ENCODE measurements around the gene POLR1A. TPM values are rescaled to one million over a fixed set of nuclear protein-coding genes. Genes with fewer than 3 reads are reported as not detected.

The POLR1A gene
- total and polyA plus RNA-seq, 7 experiments from 2014 or later: 2.9 to 44.4 (median 19.0) TPM

GRCh38 chr2:86035883-86036668 is 69.6 kb downstream of the POLR1A start:
- Mint-ChIP-seq H3K4me1 (peaks cover 57 to 92% (median 88%) of the 10 kb centered on the region in 7 donors), H3K27me3 (peaks cover 0 to 5% (median 0%) of the 10 kb centered on the region in 5 donors), H3K4me3 (peak overlapping the region; percentile 80 to 88 (median 86)), H3K36me3 (peaks cover 0 to 37% (median 12%) of the 10 kb centered on the region in 5 donors), H3K27ac (peak overlapping the region; percentile 94 to 100 (median 100)), H3K9me3 (peaks cover 0 to 7% (median 0%) of the 10 kb centered on the region in 11 donors)
- no peaks in the 10 kb centered on the region for H3K27me3 ChIP-seq (ENCODE audit: control insufficient read depth in 2 of 2, insufficient read depth in 2 of 2, low read length in 2 of 2)
- CTCF ChIA-PET: interaction anchor here (0.6 to 8.2 kb wide), 16 partner anchors 10 to 210 kb away, joined by 3 to 101 read pairs (median 4); partner anchors contain the start of gene ST3GAL5
- DNase-seq (peak in 8 of 9 donors; percentile 63 to 89 (median 84)), ATAC-seq (peak; percentile 65)
- peak overlapping the region; percentile 88 for H3K27ac ChIP-seq (ENCODE audit: low read depth, low read length)
- H3K9me3 ChIP-seq (ENCODE audit: control insufficient read depth in 2 of 3, low read length in 3 of 3): no peaks in the 10 kb centered on the region
- peaks cover 55 to 84% of the 10 kb centered on the region in 2 donors for H3K4me1 ChIP-seq (ENCODE audit: control insufficient read depth in 2 of 2, insufficient read depth in 2 of 2, low read length in 2 of 2)
- H3K36me3 ChIP-seq (ENCODE audit: control insufficient read depth in 2 of 3, insufficient read depth in 3 of 3, low read length in 3 of 3): peaks cover 6 to 24% (median 7%) of the 10 kb centered on the region in 3 experiments
- peak overlapping the region; percentile 48 for H3K4me3 ChIP-seq (ENCODE audit: low read length)
- intact Hi-C loops (cut with micrococcal nuclease): loop anchor here (1.0 to 10.0 kb wide), 11 partner anchors 19 to 711 kb away; partner anchors contain the start of genes IMMT (in 1 of the 2), KDM3A (in 1 of the 2), PTCD3 (in 1 of the 2) and ST3GAL5 (in 1 of the 2)
- POLR2A ChIA-PET: interaction anchor here (0.6 to 8.0 kb wide), 20 partner anchors 9 to 405 kb away, joined by 3 to 81 read pairs (median 3); partner anchors contain the start of genes KDM3A and ST3GAL5

- POLR2A ChIA-PET: interaction anchor here (0.6 to 8.0 kb wide), 11 partner anchors 10 to 405 kb away, joined by 3 to 81 read pairs (median 5); partner anchors contain the start of genes KDM3A and ST3GAL5
Observed at GRCh38 chr2:86035376-86035882, 70.3 kb downstream of the POLR1A start.

GRCh38 chr2:86033751-86034692 is 71.7 kb downstream of the POLR1A start:
- ATAC-seq: no peak
- ChIA-PET CTCF (interaction anchor here (0.6 to 8.2 kb wide), 4 partner anchors 144 to 207 kb away, joined by 3 to 101 read pairs (median 4); partner anchors contain the start of gene ST3GAL5), POLR2A (interaction anchor here (1.2 to 8.0 kb wide), 4 partner anchors 8 to 146 kb away, joined by 3 to 81 read pairs (median 5); partner anchors contain the start of genes POLR1A, PTCD3 and ST3GAL5)
- Mint-ChIP-seq H3K36me3 (peaks cover 3 to 40% (median 23%) of the 10 kb centered on the region in 5 donors), H3K27me3 (peaks cover 0 to 3% (median 0%) of the 10 kb centered on the region in 5 donors), H3K27ac (peak overlapping the region; percentile 94 to 100 (median 100)), H3K9me3 (peaks cover 0 to 4% (median 0%) of the 10 kb centered on the region in 11 donors), H3K4me1 (peaks cover 48 to 74% (median 72%) of the 10 kb centered on the region in 7 donors), H3K4me3 (peak overlapping the region; percentile 5 to 87 (median 64))
- DNase-seq: peak in 2 of 9 donors; percentile 11 to 22
- H3K4me3 ChIP-seq (ENCODE audit: low read length): no peak overlapping the region
- no peaks in the 10 kb centered on the region for H3K9me3 ChIP-seq (ENCODE audit: control insufficient read depth in 2 of 3, low read length in 3 of 3)
- H3K27me3 ChIP-seq (ENCODE audit: control insufficient read depth in 2 of 2, insufficient read depth in 2 of 2, low read length in 2 of 2): no peaks in the 10 kb centered on the region
- intact Hi-C loops (cut with micrococcal nuclease): loop anchor here in 1 of 2 donors (10.0 kb wide), 1 partner anchor 709 kb away; the partner anchor contains the start of gene TGOLN2
- peaks cover 45 to 64% of the 10 kb centered on the region in 2 donors for H3K4me1 ChIP-seq (ENCODE audit: control insufficient read depth in 2 of 2, insufficient read depth in 2 of 2, low read length in 2 of 2)
- peaks cover 14 to 44% (median 15%) of the 10 kb centered on the region in 3 experiments for H3K36me3 ChIP-seq (ENCODE audit: control insufficient read depth in 2 of 3, insufficient read depth in 3 of 3, low read length in 3 of 3)
- peak overlapping the region; percentile 88 for H3K27ac ChIP-seq (ENCODE audit: low read depth, low read length)

More at GRCh38 chr2:86035376-86035882, 70.3 kb downstream of the POLR1A start:
- Mint-ChIP-seq H3K27ac (peak overlapping the region; percentile 94 to 100 (median 100)), H3K9me3 (peaks cover 0 to 4% (median 0%) of the 10 kb centered on the region in 11 donors), H3K36me3 (peaks cover 3 to 37% (median 14%) of the 10 kb centered on the region in 5 donors), H3K4me1 (peaks cover 57 to 88% (median 86%) of the 10 kb centered on the region in 7 donors), H3K4me3 (peak overlapping the region; percentile 80 to 88 (median 86)), H3K27me3 (peaks cover 0 to 3% (median 0%) of the 10 kb centered on the region in 5 donors)
- ATAC-seq: no peak
- intact Hi-C loops (cut with micrococcal nuclease): loop anchor here (5.0 to 10.0 kb wide), 3 partner anchors 328 to 711 kb away; partner anchors contain the start of genes KDM3A (in 1 of the 2) and TGOLN2 (in 1 of the 2)
- Histone ChIP-seq H3K36me3 (ENCODE audit: control insufficient read depth in 2 of 3, insufficient read depth in 3 of 3, low read length in 3 of 3) (peaks cover 12 to 31% (median 12%) of the 10 kb centered on the region in 3 experiments), H3K4me1 (ENCODE audit: control insufficient read depth in 2 of 2, insufficient read depth in 2 of 2, low read length in 2 of 2) (peaks cover 51 to 78% of the 10 kb centered on the region in 2 donors), H3K4me3 (ENCODE audit: low read length) (peak overlapping the region; percentile 48), H3K27ac (ENCODE audit: low read depth, low read length) (peak overlapping the region; percentile 88), H3K9me3 (ENCODE audit: control insufficient read depth in 2 of 3, low read length in 3 of 3) (no peaks in the 10 kb centered on the region), H3K27me3 (ENCODE audit: control insufficient read depth in 2 of 2, insufficient read depth in 2 of 2, low read length in 2 of 2) (no peaks in the 10 kb centered on the region)
- peak in 3 of 9 donors; percentile 11 to 29 (median 21) for DNase-seq
- CTCF ChIA-PET: interaction anchor here (0.6 to 8.2 kb wide), 15 partner anchors 10 to 209 kb away, joined by 3 to 101 read pairs (median 4); partner anchors contain the start of gene ST3GAL5

- Mint-ChIP-seq H3K27me3 (no peaks in the 10 kb centered on the region), H3K9me3 (peaks cover 0 to 1% (median 0%) of the 10 kb centered on the region in 11 donors), H3K27ac (peak overlapping the region; percentile 76 to 100 (median 100)), H3K4me3 (peak overlapping the region in 5 of 10 donors; percentile 9 to 61 (median 22)), H3K4me1 (peaks cover 39 to 64% (median 62%) of the 10 kb centered on the region in 7 donors), H3K36me3 (peaks cover 3 to 46% (median 25%) of the 10 kb centered on the region in 5 donors)
- no peak overlapping the region for H3K4me3 ChIP-seq (ENCODE audit: low read length)
- ATAC-seq (no peak), DNase-seq (no peak)
- peaks cover 15 to 54% (median 20%) of the 10 kb centered on the region in 3 experiments for H3K36me3 ChIP-seq (ENCODE audit: control insufficient read depth in 2 of 3, insufficient read depth in 3 of 3, low read length in 3 of 3)
- ChIA-PET CTCF (interaction anchor here (1.1 kb wide), 1 partner anchor 144 kb away, joined by 4 read pairs; the partner anchor contains the start of gene ST3GAL5), POLR2A (interaction anchor here (0.6 to 1.2 kb wide), 3 partner anchors 9 to 144 kb away, joined by 3 read pairs; no protein-coding TSS in a partner anchor)
- H3K9me3 ChIP-seq (ENCODE audit: control insufficient read depth in 2 of 3, low read length in 3 of 3): no peaks in the 10 kb centered on the region
- intact Hi-C loops (cut with micrococcal nuclease): loop anchor here in 1 of 2 donors (10.0 kb wide), 1 partner anchor 708 kb away; the partner anchor contains the start of gene TGOLN2
- no peaks in the 10 kb centered on the region for H3K27me3 ChIP-seq (ENCODE audit: control insufficient read depth in 2 of 2, insufficient read depth in 2 of 2, low read length in 2 of 2)
- peak overlapping the region; percentile 88 for H3K27ac ChIP-seq (ENCODE audit: low read depth, low read length)
- peaks cover 38 to 54% of the 10 kb centered on the region in 2 donors for H3K4me1 ChIP-seq (ENCODE audit: control insufficient read depth in 2 of 2, insufficient read depth in 2 of 2, low read length in 2 of 2)
Observed at GRCh38 chr2:86032861-86033595, 72.7 kb downstream of the POLR1A start.

- DNase-seq (no peak), ATAC-seq (no peak)
- Histone ChIP-seq H3K36me3 (ENCODE audit: control insufficient read depth in 2 of 3, insufficient read depth in 3 of 3, low read length in 3 of 3) (peaks cover 15 to 68% (median 26%) of the 10 kb centered on the region in 3 experiments), H3K27me3 (ENCODE audit: control insufficient read depth in 2 of 2, insufficient read depth in 2 of 2, low read length in 2 of 2) (no peaks in the 10 kb centered on the region), H3K27ac (ENCODE audit: low read depth, low read length) (peak overlapping the region; percentile 6), H3K4me1 (ENCODE audit: control insufficient read depth in 2 of 2, insufficient read depth in 2 of 2, low read length in 2 of 2) (peaks cover 24 to 40% of the 10 kb centered on the region in 2 donors), H3K4me3 (ENCODE audit: low read length) (no peak overlapping the region), H3K9me3 (ENCODE audit: control insufficient read depth in 2 of 3, low read length in 3 of 3) (no peaks in the 10 kb centered on the region)
- CTCF ChIA-PET: no interaction called here
- Mint-ChIP-seq H3K9me3 (no peaks in the 10 kb centered on the region), H3K36me3 (peaks cover 10 to 56% (median 33%) of the 10 kb centered on the region in 5 donors), H3K27me3 (no peaks in the 10 kb centered on the region), H3K4me3 (no peak overlapping the region), H3K4me1 (peaks cover 26 to 50% (median 47%) of the 10 kb centered on the region in 7 donors), H3K27ac (peak overlapping the region in 7 of 9 donors; percentile 56 to 100 (median 99))
- intact Hi-C loops (cut with micrococcal nuclease): loop anchor here in 1 of 2 donors (10.0 kb wide), 1 partner anchor 707 kb away; the partner anchor contains the start of gene TGOLN2
- POLR2A ChIA-PET: interaction anchor here (0.6 kb wide), 2 partner anchors 12 to 1973 kb away, joined by 3 read pairs; no protein-coding TSS in a partner anchor
Observed at GRCh38 chr2:86031606-86032005, 74.1 kb downstream of the POLR1A start.
